Hematopoietic multipotent progenitor cell treated with erythropoietin and hydrocortisone succinate and interleukin-3 and kit ligand, for 4 days (in vitro differentiated cells): ENCODE data around the gene GATA6.

Source experiments
- DNase-seq: peaks from one replicate; pipeline ENCODE4 v3.0.0-alpha.2; 2015

The GATA6 gene

DNA sequence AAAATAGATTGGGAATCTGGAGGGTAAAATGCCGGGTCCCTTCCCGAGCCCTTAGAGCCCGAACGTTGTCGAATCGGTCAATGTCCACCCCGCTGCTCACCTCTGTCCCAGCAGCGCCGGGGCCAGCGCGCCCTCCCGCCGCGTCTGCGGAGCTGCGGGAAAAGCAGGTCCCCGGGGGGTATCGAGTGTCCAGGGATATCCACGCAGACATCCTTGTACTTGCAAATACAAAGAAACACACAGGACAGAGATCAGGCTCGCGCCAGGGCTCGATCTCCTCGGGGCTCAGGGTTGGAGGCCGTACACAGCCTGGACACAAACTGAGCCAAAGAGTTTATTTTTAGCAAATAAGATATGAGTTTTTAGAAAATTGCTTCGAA is 2.3 kb upstream of the GATA6 start:
- DNase-seq, result no peak

DNA sequence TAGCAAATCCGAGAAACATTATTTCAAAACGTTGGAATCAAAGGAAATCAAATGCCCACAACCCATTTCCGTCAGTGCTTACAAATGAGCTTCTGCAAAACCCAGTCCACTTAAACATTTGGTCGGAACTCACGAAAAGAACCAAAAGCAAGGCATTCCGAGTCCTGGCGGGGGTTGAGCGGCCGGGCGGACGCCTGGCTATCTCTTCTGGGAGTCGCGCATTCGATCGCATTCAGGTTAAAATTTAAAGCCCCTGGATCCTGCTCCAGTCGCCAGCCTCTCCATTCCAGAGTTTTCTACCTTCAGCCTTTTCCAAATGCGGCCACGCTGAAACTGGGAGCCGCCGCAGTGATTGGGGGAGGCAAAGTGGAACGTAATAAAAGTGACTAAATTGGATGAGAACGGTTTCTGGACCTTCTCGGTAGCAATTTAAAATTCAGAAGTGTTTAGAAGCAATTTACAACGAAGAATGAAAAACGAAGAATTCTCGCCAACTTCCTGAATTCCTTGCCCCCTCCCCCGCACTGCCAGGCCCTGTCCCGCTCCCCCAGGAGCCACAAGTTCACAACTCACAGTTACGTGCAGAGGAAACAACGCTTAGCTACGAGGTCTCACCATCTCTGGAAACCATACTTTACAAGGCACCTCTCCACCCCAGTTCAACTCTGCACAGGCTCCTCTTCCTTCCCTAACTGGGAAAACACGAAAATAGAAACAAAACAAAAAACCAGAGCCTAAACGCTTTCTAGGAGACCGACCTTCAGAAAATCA is 1.7 kb upstream of the GATA6 start:
- no peak for DNase-seq

DNA sequence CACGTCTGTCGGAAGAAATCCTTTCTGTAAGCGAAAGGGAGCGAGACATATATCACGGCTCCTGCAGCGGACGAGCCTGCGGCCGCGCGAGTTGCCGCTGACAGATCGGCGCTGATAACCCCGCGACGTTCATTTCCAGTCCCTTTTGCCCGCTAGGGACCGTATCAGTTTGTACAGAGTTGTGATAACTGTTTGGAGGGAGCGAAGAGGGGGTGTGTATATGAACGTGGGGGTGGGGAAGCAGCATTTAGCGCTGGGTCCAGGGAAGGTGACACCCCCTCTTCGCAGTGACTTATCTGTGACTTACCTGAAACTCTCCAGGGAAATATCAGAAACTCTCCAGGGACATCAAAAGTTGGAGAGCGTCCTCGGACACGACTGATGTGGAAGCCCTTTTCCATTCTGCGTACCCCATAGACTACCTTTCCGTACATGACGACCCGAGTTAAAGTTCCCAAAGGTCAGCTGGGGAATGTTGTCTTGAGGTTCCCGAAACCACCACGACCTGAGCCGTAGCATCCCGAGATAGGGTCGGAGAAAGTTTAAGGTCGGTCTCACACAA is 948 bp upstream of the GATA6 start:
- DNase-seq, result peak; percentile 63

DNA sequence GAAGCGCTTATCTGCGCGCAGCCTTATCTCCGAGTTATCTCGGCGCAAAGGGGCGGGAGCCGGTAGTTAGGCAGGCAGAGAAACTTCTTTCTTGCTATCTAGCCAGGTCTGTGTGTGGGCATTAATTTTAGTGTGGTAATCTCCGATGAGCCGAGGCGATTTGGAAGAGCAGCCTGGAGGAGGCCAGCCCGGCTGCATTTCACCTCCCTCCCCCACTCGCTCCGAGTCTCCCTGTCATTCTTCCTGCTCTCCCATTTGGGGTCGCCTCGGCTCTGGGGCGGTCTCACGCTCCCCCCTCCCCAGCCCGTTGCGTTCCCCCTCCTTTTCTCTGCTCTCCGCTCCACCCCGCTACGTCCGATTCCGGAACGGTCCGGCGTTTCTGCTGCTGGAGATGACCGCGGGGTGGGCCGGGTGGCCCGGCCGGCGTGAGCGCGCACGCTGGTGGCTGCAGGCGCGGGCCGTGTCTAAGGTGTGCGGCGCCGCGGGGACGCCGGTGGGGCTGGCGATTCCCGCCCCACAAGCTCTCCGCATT is 566 bp downstream of the GATA6 start:
- DNase-seq, result peak; percentile 60

DNA sequence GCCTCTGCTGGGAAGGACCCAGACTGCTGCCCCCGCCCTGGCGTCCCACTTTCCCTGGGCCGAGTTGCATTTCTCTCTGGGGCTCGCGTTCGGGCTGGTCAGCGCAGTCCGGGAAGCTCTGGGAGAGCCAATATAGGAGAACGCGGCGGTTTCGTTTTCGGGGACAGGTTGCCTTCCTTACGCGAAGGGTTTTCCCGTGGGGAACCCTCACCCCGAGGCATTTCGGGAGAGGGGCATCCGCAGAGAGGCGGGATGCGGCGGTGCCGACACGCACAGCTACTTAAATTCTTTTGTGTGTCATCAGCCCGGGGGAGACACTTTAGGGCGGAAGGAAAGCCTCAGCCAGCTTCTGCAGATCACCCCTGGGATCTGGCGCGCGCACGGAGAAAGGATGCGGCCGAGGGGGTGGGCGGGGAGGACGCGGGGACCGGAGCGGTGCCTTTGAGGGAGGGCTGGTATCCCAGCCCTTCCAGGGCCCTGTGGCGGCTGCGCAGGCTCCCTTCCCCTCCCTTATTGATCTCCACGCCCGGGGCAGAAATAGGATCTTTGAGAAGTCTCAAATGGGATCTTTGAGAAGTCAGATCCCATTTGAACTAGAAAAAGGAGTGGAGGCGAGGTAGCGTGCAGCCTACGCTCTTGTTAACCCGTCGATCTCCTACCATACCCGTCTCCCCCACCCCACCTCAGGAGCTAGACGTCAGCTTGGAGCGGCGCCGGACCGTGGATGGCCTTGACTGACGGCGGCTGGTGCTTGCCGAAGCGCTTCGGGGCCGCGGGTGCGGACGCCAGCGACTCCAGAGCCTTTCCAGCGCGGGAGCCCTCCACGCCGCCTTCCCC is 1.2 kb downstream of the GATA6 start:
- DNase-seq, result no peak

DNA sequence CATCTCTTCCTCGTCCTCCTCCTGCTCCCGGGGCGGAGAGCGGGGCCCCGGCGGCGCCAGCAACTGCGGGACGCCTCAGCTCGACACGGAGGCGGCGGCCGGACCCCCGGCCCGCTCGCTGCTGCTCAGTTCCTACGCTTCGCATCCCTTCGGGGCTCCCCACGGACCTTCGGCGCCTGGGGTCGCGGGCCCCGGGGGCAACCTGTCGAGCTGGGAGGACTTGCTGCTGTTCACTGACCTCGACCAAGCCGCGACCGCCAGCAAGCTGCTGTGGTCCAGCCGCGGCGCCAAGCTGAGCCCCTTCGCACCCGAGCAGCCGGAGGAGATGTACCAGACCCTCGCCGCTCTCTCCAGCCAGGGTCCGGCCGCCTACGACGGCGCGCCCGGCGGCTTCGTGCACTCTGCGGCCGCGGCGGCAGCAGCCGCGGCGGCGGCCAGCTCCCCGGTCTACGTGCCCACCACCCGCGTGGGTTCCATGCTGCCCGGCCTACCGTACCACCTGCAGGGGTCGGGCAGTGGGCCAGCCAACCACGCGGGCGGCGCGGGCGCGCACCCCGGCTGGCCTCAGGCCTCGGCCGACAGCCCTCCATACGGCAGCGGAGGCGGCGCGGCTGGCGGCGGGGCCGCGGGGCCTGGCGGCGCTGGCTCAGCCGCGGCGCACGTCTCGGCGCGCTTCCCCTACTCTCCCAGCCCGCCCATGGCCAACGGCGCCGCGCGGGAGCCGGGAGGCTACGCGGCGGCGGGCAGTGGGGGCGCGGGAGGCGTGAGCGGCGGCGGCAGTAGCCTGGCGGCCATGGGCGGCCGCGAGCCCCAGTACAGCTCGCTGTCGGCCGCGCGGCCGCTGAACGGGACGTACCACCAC is 2.1 kb downstream of the GATA6 start:
- DNase-seq, result no peak

DNA sequence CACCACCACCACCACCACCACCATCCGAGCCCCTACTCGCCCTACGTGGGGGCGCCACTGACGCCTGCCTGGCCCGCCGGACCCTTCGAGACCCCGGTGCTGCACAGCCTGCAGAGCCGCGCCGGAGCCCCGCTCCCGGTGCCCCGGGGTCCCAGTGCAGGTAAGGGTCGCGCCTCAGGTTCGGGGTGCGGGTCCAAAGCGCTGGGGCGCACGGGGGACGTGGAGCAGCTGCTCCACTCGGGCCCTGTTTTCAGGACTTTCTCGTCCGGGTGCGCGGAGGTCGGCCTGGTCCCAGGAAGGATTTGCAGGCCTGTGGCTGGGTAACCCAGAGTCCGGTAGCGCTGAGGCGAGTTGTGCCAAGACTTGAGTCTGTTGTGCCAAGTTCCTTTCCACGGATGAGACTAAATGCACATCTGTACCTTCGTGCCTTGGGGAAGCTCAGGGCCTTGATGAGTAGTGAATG is 2.8 kb downstream of the GATA6 start:
- no peak for DNase-seq

DNA sequence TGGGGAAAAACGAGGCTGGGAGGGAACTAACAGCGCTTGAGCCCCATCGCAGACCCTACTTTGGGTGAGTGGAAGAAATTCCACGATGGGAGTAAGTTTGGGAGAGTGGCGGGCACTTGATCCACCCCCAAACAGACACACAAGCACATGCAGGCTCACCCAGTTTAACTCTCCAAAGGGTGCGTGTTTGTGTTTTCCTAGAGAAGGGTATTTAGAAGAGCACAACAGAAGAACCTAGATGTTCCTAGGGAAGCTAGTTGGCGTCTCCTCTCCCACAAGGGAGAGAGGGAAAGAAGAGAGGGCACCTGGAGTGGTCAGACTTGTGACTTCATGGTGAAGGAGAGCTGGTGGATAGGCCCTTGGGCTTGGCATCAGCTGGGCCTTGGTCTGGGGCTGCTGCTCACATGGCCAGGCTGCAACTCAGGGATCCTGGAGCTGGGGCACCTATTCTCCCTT is 3.2 kb downstream of the GATA6 start:
- DNase-seq, result no peak

DNA sequence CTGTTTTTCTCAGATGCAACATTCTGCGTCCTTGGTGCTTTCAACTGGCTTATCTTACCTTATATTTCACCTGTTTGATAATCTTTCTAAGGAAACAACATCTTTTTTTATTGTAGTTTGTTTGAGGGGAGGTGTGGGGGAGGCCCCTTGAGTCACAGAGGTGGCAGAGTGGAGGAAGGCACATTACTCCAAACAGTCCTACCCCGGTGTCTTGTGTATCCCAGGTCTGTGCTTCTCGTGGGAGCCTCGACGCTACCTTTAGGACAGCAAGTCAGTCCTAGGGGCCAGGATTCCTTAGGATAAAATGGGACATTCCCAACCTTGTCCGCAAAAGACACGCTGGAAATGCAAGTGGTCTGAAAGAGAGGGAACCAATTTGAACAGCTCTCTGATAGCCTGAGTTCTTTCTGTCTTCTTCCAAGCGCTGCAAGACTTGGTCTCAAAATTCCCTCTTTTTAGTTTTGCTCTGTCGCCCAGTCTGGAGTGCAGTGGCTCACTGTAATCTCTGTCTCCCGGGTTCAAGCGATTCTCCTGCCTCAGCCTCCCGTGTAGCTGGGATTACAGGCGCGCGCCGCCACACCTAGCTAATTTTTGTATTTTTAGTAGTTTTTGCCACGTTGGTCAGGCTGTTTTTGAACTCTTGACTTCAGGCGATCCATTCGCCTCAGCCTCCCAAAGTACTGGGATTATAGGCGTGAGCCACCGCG is 4.0 kb downstream of the GATA6 start:
- no peak for DNase-seq

DNA sequence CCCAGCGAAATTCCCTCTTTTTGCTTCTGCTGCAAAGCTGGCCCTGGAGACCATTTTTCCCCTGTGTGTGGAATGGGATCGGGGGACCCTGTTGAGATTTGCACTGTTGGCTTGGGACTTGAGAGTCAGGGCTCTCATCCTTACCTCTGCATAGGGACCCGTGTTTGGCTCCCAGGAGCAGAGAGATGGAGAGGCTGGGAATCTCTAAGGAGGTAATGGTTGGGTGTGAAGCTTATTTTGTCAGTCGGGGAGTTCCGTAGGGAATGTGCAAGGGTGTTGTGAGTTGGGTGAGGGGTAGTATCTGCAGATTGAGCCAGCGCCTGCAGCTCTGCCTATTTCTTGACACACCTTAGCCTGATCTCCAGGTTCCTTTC is 4.5 kb downstream of the GATA6 start:
- no peak for DNase-seq

DNA sequence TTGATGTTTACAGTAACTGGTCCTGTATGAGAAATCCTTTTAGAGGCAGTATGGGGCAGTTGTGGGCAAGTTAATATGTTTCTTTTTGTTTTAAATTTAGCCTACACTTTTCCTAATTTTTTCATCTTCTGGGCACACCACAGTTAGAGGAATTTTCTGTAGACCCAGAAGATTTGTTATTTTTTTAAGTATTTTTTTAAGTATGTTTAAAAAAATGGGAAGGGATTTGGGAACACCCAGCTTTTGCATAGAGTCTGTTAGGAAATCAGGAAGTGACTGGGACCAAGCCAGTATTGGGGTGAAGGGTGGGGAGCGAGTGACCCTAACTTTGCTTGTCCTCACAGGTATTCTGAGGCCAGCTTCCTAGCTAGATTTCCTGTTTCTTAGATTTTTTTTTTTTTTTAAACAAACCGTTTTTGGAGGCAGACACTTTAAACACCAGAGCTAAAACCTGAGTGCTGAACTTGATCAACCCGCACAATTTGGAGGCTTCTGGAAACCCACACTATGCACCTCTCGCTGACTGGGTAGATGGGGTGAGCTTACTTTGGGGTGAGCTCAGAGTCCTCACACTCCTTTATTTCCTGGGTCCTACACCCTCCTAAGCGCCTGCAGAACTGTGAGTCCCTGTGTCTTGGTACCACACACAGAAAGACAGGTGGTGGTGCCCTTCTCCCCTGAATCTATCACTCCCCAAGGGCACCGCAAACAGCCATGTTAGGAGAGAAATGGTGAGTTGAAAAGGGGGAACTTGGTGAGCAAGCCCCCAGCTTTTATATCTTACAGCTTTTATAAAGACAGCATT is 5.2 kb downstream of the GATA6 start:
- no peak for DNase-seq

DNA sequence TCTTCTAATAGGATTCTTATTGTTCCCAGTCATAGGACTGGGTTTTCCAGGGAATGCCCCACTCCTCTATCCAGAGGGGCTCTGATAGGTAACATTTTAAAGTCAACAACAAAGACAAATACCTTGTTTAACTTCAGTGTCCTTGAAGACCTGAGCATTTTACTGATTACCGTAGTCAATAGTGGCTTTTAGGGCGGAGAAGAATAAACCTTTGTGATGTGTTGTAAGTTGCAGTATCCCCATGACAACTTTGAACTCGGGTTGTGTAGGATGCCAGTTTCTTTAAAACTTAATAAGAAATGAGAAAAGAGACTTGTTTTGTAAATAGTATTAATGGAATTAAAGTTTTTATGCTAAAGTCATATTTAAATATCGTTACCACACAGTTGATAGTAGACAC is 6.0 kb downstream of the GATA6 start:
- no peak for DNase-seq

DNA sequence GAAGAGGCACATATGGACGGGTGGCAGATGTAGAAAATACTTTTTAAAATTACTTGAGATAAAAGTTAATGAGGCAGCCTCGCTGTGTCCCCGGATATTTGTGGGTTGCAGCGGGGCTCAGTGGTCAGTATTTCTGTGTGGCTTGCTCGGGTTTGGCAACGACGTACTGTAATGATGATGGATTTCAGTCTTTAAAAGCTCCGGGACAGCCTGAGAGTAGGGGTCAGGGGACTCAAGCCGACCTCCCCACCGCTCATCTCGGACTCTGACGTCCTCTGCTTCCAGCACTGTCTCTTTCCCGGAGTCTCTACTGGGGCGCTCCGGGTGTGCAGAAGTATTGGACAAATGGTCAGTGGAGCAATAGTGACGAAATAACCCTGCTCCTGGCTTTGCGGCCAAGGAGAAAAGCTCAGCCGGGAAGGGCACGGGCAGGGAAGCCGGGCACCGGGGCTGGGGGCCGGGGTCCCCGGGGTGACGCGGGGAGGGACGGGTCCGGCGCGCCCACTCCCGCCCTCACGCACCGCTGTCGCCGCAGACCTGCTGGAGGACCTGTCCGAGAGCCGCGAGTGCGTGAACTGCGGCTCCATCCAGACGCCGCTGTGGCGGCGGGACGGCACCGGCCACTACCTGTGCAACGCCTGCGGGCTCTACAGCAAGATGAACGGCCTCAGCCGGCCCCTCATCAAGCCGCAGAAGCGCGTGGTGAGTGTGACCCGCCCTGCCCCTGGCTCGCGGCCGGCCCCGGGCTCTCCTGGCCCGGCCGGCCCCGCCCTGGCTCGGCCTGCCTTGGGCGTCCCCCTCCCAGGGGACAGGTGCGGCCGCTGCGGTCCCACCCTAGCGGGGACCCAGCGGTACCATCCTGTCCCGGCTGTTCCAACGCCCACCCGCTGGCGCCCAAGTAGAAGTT is 7.3 kb downstream of the GATA6 start:
- DNase-seq, result no peak

DNA sequence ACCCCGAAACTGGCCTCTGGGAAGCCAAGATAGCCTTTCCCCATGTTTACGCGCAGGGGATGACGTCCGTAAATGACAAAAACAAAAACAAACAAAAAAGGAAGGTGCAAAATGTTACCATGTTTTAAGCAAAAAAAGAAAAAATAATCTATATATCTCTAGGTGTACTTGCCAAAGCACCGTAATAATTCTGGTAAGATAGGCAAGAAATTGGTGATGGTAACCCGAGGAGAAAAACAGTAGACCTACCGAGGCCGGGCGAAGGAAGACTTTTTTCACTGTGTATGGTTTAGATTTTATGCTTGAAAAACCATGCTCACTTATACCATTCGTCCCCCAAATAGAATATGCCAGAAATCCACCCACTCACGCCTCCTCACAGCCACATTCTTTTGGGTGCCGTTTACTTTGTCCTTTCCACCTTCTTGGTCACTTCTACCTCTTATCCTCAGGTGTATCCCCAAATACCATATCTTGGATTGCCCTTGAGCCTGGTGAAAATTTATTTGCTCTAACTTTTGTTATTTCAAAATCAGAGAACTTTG is 8.0 kb downstream of the GATA6 start:
- DNase-seq, result no peak

DNA sequence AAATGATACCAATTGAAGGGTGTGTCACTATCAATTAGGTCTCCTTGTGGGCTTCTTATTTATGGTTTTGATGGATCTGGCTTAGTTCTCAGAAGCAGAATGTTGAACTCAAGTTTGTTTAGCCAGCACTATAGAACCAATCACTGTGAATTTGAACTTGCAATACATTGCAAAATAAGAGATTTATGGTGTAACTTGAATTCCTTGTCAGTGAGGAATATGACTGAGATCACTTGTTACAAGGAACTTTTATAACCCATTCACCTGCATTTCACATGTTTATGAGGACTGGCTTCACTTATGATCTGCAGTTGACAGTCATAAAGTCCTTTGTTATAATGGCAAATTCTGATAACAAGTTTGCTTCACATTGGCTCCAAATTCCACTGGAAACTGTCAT is 9.8 kb downstream of the GATA6 start:
- no peak for DNase-seq

DNA sequence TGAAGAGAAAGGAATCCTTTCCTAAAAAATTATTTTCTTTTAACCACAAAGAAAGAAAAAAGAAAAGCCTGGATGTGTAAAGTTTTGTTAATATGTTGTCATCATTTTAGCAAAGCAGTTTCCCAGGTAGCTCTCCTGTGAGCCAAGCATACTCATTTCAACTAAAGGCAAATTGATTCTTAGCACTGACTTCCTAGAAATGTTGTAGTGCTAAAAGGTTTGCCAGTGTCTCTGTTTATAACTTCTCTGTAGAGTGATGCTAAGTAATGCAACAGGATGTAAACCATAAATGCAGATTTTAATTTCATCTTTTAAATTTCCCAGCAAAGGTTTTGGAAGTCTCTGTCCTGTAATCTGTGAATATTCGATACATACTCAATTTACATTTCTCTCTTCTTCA is 10.2 kb downstream of the GATA6 start:
- DNase-seq, result no peak

DNA sequence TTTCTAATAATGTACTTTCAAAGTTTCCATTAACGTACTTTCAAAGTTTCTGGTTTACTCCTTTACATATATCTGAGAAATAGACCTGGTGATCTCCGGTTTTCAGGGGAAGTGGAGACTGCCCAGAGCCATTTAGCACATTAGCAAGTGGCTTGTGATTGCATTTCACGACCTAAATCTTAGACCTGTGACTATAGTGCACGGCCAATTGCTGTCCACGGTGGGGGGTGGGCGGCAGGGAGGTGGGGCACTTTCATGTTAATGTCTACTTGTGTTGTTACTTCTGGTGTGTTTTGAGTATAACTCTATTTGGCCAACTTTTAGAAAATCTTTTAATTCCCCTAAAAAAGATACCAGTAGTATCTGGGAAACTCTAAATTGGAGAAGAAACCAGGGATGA is 11.3 kb downstream of the GATA6 start:
- no peak for DNase-seq

DNA sequence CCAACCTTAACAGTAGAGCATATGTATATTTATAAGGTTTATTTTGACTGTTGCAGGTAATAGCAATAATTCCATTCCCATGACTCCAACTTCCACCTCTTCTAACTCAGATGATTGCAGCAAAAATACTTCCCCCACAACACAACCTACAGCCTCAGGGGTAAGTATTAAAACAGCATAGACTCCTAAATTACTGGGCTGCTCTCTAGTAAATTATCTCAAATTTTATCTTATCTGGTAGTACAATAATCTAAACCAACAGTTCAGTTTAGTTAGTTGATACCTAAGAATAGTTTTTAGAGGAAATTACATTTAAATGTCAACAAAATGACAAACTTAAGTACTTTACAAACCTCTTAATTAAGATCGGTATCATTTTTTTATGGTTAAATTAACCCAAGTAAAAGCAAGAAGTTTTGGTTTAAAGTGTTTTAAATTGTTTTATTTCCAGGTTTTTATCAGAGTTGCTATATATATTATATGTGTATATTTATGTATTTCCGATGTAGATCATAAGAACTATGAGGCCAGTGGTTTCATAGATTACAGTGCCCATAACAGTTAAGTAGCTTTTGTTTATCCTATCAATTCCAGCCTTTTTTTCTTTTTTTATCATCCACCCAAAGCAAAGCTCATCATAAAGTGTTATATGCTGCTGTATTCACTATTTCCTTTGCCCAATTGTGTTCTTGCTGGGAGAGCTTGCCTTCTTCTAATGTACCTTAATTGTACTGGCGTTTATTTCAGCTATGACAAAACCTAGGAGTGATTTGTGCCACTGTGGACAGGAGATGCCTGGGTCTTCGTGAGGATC is 13.7 kb downstream of the GATA6 start:
- DNase-seq, result no peak

DNA sequence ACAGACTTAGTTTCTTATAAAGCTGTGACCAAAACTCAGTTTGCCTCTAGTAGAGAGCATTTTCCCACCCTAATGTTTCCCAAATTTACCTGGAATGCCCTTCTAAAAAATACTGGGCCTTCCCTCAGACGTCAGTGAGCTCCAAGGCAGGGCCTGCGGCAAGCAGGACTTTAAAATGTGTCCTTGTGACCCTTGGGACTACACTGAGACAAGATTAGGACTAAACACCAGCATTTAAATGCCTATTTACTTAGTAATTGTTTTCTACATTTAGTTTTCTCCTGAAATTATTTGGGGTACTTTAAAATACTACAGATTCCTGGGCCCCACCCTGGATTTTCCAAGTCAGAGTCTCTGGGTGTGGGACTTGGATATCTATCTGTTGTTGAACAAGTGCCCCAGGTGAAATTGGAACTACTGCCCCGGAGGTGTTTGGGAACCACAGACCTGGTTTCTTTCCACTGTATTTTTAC is 14.3 kb downstream of the GATA6 start:
- no peak for DNase-seq
